ENCODE results near the gene KLHL24.
"Not testable (repeated sequence)": the region's sequence is repeated elsewhere in the genome, so short reads cannot be mapped to it uniquely, and the experiment has no call there.

Gene KLHL24

GRCh38 chr3:183697610-183698317 lies 62.3 kb downstream of the KLHL24 start, which contains the start of gene YEATS2:
Gene YEATS2 (plus strand): TSS chr3:183697797. CDS start chr3:183715163, 17,366 bp downstream.
- peak within 1 kb of the TSS; percentile 97 for H3K4me3 ChIP-seq (ENCODE audit: low read depth, low read length)
- no peak for TF ChIP-seq CTCF (IDR thresholded peaks at IDR 0.05; ENCODE audit: control insufficient read depth, extremely low read depth, insufficient read depth)
- DNase-seq (ENCODE audit: low read depth): no peak

- no peak for TF ChIP-seq CTCF (IDR thresholded peaks at IDR 0.05; ENCODE audit: control insufficient read depth, extremely low read depth, insufficient read depth)
- DNase-seq (ENCODE audit: low read depth): no peak
Observed at GRCh38 chr3:183698318-183698751, 62.9 kb downstream of the KLHL24 start.

GRCh38 chr3:183698756-183699155 lies 63.3 kb downstream of the KLHL24 start:
- H3K4me3 ChIP-seq (ENCODE audit: low read depth, low read length): peak overlapping the region; percentile 97
- no peak for DNase-seq (ENCODE audit: low read depth)
- no peak for TF ChIP-seq CTCF (IDR thresholded peaks at IDR 0.05; ENCODE audit: control insufficient read depth, extremely low read depth, insufficient read depth)

More at GRCh38 chr3:183698318-183698751, 62.9 kb downstream of the KLHL24 start:
- peak overlapping the region; percentile 97 for H3K4me3 ChIP-seq (ENCODE audit: low read depth, low read length)

GRCh38 chr3:183699238-183699947 lies 64.0 kb downstream of the KLHL24 start:
- TF ChIP-seq CTCF (IDR thresholded peaks at IDR 0.05; ENCODE audit: control insufficient read depth, extremely low read depth, insufficient read depth): no peak
- DNase-seq (ENCODE audit: low read depth): no peak
- peak overlapping the region; percentile 97 for H3K4me3 ChIP-seq (ENCODE audit: low read depth, low read length)

- TF ChIP-seq CTCF (IDR thresholded peaks at IDR 0.05; ENCODE audit: control insufficient read depth, extremely low read depth, insufficient read depth): no peak
- no peak overlapping the region for H3K4me3 ChIP-seq (ENCODE audit: low read depth, low read length)
- no peak for DNase-seq (ENCODE audit: low read depth)
Observed at GRCh38 chr3:183701744-183702143, 66.3 kb downstream of the KLHL24 start.

DNA sequence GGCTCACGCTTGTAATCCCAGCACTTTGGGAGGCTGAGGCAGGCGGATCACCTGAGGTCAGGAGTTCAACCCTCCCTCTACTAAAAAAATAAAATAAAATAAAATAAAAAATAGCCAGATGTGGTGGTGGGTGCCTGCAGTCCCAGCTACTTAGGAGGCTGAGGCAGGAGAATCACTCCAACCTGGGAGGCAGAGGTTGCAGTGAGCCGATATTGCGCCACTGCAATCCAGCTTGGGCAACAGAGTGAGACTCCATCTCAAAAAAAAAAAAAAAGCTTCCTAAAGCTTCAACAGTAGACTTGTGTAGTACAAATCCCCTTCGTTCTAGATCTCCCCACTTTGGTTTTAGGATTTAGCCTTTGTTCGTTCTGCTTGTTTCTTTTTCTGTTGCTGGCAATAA lies 68.5 kb downstream of the KLHL24 start:
- DNase-seq (ENCODE audit: low read depth); H3K4me3 ChIP-seq (ENCODE audit: low read depth, low read length): not testable (repeated sequence)

GRCh38 chr3:183710231-183710630 lies 74.8 kb downstream of the KLHL24 start:
- TF ChIP-seq CTCF (IDR thresholded peaks at IDR 0.05; ENCODE audit: control insufficient read depth, extremely low read depth, insufficient read depth): no peak
- no peak overlapping the region for H3K4me3 ChIP-seq (ENCODE audit: low read depth, low read length)
- DNase-seq (ENCODE audit: low read depth): no peak
